ENCODE data around the gene GRK6. TPM values are rescaled to one million over a fixed set of nuclear protein-coding genes. Genes with fewer than 3 reads are reported as not detected.

The GRK6 gene
- total and polyA plus RNA-seq, 9 of the 15 experiments (the other 6 are each of a cell fraction or from before 2014, with no cell fraction given) = 0.63 to 122 (median 44.5) TPM

DNA sequence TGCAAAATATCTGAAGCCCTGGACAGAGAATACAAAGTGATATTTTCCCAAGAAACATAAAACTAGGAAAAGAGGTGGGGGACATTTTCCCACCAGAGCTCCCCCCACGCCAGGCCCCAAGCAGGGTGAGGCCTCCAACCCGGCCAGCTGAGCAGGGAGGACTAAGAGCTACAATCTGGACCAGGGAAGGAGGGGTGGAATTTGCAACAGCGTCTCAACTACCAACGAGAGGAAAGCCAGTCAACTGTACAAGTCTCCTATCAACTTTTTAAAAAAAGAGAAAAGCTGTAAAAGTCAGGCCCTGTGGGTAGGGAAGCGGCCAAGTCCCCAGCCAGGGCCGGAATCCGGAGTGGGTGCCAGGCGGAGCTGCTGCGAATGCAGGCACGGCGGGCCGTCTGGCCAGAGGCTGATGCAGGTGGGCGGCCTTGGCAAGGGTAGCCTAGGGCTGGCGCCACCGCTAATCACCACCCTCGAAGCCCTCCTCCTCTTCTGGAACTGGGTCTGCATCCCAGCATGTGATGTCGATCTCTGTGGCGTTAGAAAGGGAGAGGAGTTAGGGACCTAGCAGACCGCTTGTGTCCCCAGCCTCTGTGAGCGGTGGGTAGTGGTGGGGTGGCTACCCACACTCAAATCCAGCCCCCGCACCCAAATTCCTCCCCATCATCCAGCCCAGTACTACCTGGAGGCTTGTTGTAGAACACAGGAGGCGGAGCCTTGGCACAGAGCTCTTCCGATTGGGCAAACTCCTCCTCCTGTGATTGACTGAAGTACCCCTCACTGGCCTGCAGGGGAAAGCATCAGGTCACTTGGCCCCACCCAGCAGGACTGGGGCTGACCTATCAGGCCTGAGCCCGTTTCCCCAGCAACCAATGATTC is 30.7 kb downstream of the GRK6 start (continued):
- TF ChIP-seq ARID1B (IDR thresholded peaks at IDR 0.05) (no peak), ZNF584 (CRISPR knock-in tag; IDR thresholded peaks at IDR 0.05; ENCODE audit: low read depth) (no peak), CSDE1 (IDR thresholded peaks at IDR 0.05) (peak in 1 of 2 experiments; percentile 95; a peak in 2 of 4 replicates), FOXK2 (conservative IDR thresholded peaks at IDR 0.05 in 1 of 2, IDR thresholded peaks at IDR 0.05 in 1 of 2; ENCODE audit: low read depth in 2 of 2) (no peak), NR3C1 (CRISPR knock-in tag; IDR thresholded peaks at IDR 0.05) (no peak), ZNF175 (CRISPR knock-in tag; IDR thresholded peaks at IDR 0.05; ENCODE audit: low read depth) (no peak), HDAC8 (tag; IDR thresholded peaks at IDR 0.05) (no peak), NEUROD1 (IDR thresholded peaks at IDR 0.05; ENCODE audit: borderline replicate concordance, low read depth, low read length, partially characterized antibody) (peak; percentile 88), GABPB2 (CRISPR knock-in tag; conservative IDR thresholded peaks at IDR 0.05) (no peak), CXXC5 (CRISPR knock-in tag; IDR thresholded peaks at IDR 0.05) (no peak), ETV1 (tag; conservative IDR thresholded peaks at IDR 0.05; ENCODE audit: low read depth) (no peak), POLR2AphosphoS2 (IDR thresholded peaks at IDR 0.05; ENCODE audit: low read length) (no peak), TSC22D4 (tag; IDR thresholded peaks at IDR 0.05) (no peak), ETV6 (IDR thresholded peaks at IDR 0.05; ENCODE audit: borderline replicate concordance in 1 of 2, low read depth in 2 of 2, low read length in 1 of 2) (no peak), ETV6 (CRISPR knock-in tag; IDR thresholded peaks at IDR 0.05; ENCODE audit: borderline replicate concordance) (0 out of 2 replicates have a peak, but pooled peaks have one; percentile 30)
- TF ChIP-seq, protein P1, sequence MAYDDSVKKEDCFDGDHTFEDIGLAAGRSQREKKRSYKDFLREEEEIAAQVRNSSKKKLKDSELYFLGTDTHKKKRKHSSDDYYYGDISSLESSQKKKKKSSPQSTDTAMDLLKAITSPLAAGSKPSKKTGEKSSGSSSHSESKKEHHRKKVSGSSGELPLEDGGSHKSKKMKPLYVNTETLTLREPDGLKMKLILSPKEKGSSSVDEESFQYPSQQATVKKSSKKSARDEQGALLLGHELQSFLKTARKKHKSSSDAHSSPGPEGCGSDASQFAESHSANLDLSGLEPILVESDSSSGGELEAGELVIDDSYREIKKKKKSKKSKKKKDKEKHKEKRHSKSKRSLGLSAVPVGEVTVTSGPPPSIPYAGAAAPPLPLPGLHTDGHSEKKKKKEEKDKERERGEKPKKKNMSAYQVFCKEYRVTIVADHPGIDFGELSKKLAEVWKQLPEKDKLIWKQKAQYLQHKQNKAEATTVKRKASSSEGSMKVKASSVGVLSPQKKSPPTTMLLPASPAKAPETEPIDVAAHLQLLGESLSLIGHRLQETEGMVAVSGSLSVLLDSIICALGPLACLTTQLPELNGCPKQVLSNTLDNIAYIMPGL (CRISPR knock-in tag; IDR thresholded peaks at IDR 0.05) = no peak
- TF ChIP-seq, protein P2, sequence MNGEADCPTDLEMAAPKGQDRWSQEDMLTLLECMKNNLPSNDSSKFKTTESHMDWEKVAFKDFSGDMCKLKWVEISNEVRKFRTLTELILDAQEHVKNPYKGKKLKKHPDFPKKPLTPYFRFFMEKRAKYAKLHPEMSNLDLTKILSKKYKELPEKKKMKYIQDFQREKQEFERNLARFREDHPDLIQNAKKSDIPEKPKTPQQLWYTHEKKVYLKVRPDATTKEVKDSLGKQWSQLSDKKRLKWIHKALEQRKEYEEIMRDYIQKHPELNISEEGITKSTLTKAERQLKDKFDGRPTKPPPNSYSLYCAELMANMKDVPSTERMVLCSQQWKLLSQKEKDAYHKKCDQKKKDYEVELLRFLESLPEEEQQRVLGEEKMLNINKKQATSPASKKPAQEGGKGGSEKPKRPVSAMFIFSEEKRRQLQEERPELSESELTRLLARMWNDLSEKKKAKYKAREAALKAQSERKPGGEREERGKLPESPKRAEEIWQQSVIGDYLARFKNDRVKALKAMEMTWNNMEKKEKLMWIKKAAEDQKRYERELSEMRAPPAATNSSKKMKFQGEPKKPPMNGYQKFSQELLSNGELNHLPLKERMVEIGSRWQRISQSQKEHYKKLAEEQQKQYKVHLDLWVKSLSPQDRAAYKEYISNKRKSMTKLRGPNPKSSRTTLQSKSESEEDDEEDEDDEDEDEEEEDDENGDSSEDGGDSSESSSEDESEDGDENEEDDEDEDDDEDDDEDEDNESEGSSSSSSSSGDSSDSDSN (IDR thresholded peaks at IDR 0.05; ENCODE audit: borderline replicate concordance in 1 of 2, low read depth in 2 of 2, low read length in 2 of 2) = no peak
- TF ChIP-seq, protein P3, sequence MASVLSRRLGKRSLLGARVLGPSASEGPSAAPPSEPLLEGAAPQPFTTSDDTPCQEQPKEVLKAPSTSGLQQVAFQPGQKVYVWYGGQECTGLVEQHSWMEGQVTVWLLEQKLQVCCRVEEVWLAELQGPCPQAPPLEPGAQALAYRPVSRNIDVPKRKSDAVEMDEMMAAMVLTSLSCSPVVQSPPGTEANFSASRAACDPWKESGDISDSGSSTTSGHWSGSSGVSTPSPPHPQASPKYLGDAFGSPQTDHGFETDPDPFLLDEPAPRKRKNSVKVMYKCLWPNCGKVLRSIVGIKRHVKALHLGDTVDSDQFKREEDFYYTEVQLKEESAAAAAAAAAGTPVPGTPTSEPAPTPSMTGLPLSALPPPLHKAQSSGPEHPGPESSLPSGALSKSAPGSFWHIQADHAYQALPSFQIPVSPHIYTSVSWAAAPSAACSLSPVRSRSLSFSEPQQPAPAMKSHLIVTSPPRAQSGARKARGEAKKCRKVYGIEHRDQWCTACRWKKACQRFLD (CRISPR knock-in tag; IDR thresholded peaks at IDR 0.05) = no peak

Measured in K562 (cell line).